ENCODE results near the gene ZNF668. TPM values are rescaled to one million over a fixed set of nuclear protein-coding genes. Genes with fewer than 3 reads are reported as not detected.

Gene ZNF668
- total and polyA plus RNA-seq, 2 of the 13 experiments (the other 11 are each of a cell fraction or from before 2014, with no cell fraction given) = 3.8 to 9.8 TPM

DNA sequence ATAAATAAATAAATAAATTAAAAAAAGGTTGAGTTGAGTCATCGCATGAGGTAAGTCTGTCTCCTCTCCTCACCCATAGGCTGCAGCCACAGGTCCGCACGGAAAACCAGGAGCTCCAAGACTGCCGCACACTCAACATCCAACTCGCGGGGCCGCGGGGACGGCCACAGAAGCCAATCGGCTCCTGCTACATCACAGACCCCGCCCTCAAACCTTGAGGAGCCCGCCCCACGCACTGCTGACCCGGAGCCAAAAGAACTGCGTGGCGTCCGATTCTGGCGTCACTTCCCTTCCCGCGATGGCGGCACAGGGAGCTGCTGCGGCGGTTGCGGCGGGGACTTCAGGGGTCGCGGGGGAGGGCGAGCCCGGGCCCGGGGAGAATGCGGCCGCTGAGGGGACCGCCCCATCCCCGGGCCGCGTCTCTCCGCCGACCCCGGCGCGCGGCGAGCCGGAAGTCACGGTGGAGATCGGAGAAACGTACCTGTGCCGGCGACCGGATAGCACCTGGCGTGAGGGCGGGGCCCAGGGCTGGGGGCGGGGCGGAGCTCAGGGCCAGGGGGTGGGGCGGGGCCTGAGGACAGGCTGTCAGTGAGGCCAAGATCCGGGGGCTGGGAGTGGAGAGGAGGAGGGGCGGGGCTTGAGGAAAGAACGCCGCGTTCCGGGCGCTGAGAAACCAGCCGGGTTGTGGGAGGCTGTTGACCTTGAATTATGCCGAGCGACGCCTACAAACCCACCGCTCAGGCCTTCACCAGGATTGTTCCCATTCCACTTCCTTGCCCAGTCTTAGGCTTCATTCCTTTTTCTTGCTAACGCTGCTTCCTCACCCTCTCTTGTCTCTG, 43.6 kb upstream of the ZNF668 start, which contains the start of gene KAT8 (continued):
- TF ChIP-seq, protein P1, sequence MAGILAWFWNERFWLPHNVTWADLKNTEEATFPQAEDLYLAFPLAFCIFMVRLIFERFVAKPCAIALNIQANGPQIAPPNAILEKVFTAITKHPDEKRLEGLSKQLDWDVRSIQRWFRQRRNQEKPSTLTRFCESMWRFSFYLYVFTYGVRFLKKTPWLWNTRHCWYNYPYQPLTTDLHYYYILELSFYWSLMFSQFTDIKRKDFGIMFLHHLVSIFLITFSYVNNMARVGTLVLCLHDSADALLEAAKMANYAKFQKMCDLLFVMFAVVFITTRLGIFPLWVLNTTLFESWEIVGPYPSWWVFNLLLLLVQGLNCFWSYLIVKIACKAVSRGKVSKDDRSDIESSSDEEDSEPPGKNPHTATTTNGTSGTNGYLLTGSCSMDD (CRISPR knock-in tag; IDR thresholded peaks at IDR 0.05) = no peak
- TF ChIP-seq MAFG (CRISPR knock-in tag; IDR thresholded peaks at IDR 0.05) (no peak), ZFP41 (CRISPR knock-in tag; IDR thresholded peaks at IDR 0.05; ENCODE audit: borderline replicate concordance) (no peak), ZNF724P (CRISPR knock-in tag; IDR thresholded peaks at IDR 0.05; ENCODE audit: borderline replicate concordance) (no peak), ZNF225 (CRISPR knock-in tag; IDR thresholded peaks at IDR 0.05) (no peak; the same call in 1 of the 2 replicates), NR1H2 (CRISPR knock-in tag; IDR thresholded peaks at IDR 0.05; ENCODE audit: borderline replicate concordance, low read depth) (no peak), HIVEP1 (CRISPR knock-in tag; IDR thresholded peaks at IDR 0.05) (no peak), NFATC3 (CRISPR knock-in tag; IDR thresholded peaks at IDR 0.05) (no peak; the same call in 1 of the 2 replicates), NKX3-1 (CRISPR knock-in tag; IDR thresholded peaks at IDR 0.05) (no peak), TBX3 (IDR thresholded peaks at IDR 0.05; ENCODE audit: borderline replicate concordance) (no peak), ZNF816 (CRISPR knock-in tag; IDR thresholded peaks at IDR 0.05; ENCODE audit: borderline replicate concordance) (no peak), DNMT1 (CRISPR knock-in tag; IDR thresholded peaks at IDR 0.05) (no peak), KLF11 (CRISPR knock-in tag; IDR thresholded peaks at IDR 0.05) (no peak), SALL1 (CRISPR knock-in tag; IDR thresholded peaks at IDR 0.05) (peak; percentile 75), ZNF569 (CRISPR knock-in tag; IDR thresholded peaks at IDR 0.05; ENCODE audit: borderline replicate concordance) (no peak)
- TF ChIP-seq, protein P2, sequence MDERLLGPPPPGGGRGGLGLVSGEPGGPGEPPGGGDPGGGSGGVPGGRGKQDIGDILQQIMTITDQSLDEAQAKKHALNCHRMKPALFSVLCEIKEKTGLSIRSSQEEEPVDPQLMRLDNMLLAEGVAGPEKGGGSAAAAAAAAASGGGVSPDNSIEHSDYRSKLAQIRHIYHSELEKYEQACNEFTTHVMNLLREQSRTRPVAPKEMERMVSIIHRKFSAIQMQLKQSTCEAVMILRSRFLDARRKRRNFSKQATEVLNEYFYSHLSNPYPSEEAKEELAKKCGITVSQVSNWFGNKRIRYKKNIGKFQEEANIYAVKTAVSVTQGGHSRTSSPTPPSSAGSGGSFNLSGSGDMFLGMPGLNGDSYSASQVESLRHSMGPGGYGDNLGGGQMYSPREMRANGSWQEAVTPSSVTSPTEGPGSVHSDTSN (CRISPR knock-in tag; IDR thresholded peaks at IDR 0.05) = no peak
- TF ChIP-seq, protein P3, sequence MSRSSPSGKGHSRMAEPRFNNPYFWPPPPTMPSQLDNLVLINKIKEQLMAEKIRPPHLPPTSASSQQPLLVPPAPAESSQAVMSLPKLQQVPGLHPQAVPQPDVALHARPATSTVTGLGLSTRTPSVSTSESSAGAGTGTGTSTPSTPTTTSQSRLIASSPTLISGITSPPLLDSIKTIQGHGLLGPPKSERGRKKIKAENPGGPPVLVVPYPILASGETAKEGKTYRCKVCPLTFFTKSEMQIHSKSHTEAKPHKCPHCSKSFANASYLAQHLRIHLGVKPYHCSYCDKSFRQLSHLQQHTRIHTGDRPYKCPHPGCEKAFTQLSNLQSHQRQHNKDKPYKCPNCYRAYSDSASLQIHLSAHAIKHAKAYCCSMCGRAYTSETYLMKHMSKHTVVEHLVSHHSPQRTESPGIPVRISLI (CRISPR knock-in tag; IDR thresholded peaks at IDR 0.05; ENCODE audit: borderline replicate concordance) = no peak
- TF ChIP-seq, protein P4, sequence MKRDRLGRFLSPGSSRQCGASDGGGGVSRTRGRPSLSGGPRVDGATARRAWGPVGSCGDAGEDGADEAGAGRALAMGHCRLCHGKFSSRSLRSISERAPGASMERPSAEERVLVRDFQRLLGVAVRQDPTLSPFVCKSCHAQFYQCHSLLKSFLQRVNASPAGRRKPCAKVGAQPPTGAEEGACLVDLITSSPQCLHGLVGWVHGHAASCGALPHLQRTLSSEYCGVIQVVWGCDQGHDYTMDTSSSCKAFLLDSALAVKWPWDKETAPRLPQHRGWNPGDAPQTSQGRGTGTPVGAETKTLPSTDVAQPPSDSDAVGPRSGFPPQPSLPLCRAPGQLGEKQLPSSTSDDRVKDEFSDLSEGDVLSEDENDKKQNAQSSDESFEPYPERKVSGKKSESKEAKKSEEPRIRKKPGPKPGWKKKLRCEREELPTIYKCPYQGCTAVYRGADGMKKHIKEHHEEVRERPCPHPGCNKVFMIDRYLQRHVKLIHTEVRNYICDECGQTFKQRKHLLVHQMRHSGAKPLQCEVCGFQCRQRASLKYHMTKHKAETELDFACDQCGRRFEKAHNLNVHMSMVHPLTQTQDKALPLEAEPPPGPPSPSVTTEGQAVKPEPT (CRISPR knock-in tag; IDR thresholded peaks at IDR 0.05; ENCODE audit: low read depth) = peak; percentile 69; the same call in 1 of the 2 replicates
- TF ChIP-seq, protein P5, sequence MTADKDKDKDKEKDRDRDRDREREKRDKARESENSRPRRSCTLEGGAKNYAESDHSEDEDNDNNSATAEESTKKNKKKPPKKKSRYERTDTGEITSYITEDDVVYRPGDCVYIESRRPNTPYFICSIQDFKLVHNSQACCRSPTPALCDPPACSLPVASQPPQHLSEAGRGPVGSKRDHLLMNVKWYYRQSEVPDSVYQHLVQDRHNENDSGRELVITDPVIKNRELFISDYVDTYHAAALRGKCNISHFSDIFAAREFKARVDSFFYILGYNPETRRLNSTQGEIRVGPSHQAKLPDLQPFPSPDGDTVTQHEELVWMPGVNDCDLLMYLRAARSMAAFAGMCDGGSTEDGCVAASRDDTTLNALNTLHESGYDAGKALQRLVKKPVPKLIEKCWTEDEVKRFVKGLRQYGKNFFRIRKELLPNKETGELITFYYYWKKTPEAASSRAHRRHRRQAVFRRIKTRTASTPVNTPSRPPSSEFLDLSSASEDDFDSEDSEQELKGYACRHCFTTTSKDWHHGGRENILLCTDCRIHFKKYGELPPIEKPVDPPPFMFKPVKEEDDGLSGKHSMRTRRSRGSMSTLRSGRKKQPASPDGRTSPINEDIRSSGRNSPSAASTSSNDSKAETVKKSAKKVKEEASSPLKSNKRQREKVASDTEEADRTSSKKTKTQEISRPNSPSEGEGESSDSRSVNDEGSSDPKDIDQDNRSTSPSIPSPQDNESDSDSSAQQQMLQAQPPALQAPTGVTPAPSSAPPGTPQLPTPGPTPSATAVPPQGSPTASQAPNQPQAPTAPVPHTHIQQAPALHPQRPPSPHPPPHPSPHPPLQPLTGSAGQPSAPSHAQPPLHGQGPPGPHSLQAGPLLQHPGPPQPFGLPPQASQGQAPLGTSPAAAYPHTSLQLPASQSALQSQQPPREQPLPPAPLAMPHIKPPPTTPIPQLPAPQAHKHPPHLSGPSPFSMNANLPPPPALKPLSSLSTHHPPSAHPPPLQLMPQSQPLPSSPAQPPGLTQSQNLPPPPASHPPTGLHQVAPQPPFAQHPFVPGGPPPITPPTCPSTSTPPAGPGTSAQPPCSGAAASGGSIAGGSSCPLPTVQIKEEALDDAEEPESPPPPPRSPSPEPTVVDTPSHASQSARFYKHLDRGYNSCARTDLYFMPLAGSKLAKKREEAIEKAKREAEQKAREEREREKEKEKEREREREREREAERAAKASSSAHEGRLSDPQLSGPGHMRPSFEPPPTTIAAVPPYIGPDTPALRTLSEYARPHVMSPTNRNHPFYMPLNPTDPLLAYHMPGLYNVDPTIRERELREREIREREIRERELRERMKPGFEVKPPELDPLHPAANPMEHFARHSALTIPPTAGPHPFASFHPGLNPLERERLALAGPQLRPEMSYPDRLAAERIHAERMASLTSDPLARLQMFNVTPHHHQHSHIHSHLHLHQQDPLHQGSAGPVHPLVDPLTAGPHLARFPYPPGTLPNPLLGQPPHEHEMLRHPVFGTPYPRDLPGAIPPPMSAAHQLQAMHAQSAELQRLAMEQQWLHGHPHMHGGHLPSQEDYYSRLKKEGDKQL (CRISPR knock-in tag; IDR thresholded peaks at IDR 0.05; ENCODE audit: low read depth) = peak; percentile 38; the same call in 1 of the 2 replicates

All from HepG2 (cell line).